NCI-H1930 (cell line): ENCODE data around the gene RASSF10.

Source experiments
- DNase-seq, 2 experiments: peaks; one replicate each; lab custom pipeline; 2025; lab: John Stamatoyannopoulos, UW

The RASSF10 gene

GRCh38 chr11:12994476-12994875 is 14.6 kb upstream of the RASSF10 start:
- no peak for DNase-seq

GRCh38 chr11:12995188-12995587 is 13.9 kb upstream of the RASSF10 start:
- DNase-seq = no peak

- DNase-seq = no peak
These were observed 13.3 kb upstream of the RASSF10 start for GRCh38 chr11:12995823-12996222.

- DNase-seq = no peak
These were observed 11.9 kb upstream of the RASSF10 start for GRCh38 chr11:12997168-12997567.

- no peak for DNase-seq
These were observed 10.8 kb upstream of the RASSF10 start for GRCh38 chr11:12998336-12998735.

GRCh38 chr11:12999597-12999996 is 9.5 kb upstream of the RASSF10 start:
- no peak for DNase-seq

- DNase-seq = no peak
These were observed 9.0 kb upstream of the RASSF10 start for GRCh38 chr11:13000116-13000515.

- DNase-seq = no peak
These were observed 8.4 kb upstream of the RASSF10 start for GRCh38 chr11:13000721-13001120.

- DNase-seq = no peak
These were observed 5.2 kb upstream of the RASSF10 start for GRCh38 chr11:13003736-13004493.

- DNase-seq = no peak
These were observed 1.7 kb upstream of the RASSF10 start for GRCh38 chr11:13007182-13008060.

- no peak for DNase-seq
These were observed 1.1 kb upstream of the RASSF10 start for GRCh38 chr11:13008061-13008435.

- no peak for DNase-seq
These were observed 382 bp downstream of the RASSF10 start for GRCh38 chr11:13009476-13009920.

- peak in 1 of 2 experiments; percentile 53 for DNase-seq
These were observed 1.0 kb downstream of the RASSF10 start for GRCh38 chr11:13009921-13010748.

GRCh38 chr11:13010749-13011465 is 1.8 kb downstream of the RASSF10 start:
- DNase-seq = no peak

GRCh38 chr11:13011466-13012055 is 2.4 kb downstream of the RASSF10 start:
- no peak for DNase-seq

- DNase-seq = no peak
These were observed 3.0 kb downstream of the RASSF10 start for GRCh38 chr11:13012056-13012661.

- peak in 1 of 2 experiments; percentile 34 for DNase-seq
These were observed 4.0 kb downstream of the RASSF10 start for GRCh38 chr11:13013054-13013488.

- no peak for DNase-seq
These were observed 6.6 kb downstream of the RASSF10 start for GRCh38 chr11:13015753-13016152.

- DNase-seq = no peak
These were observed 7.3 kb downstream of the RASSF10 start for GRCh38 chr11:13016415-13016814.

- DNase-seq = no peak
These were observed 10.2 kb downstream of the RASSF10 start for GRCh38 chr11:13019313-13019712.

- no peak for DNase-seq
These were observed 14.3 kb downstream of the RASSF10 start for GRCh38 chr11:13023423-13023822.
